ENCODE results near the gene NOTUM.

DNA sequence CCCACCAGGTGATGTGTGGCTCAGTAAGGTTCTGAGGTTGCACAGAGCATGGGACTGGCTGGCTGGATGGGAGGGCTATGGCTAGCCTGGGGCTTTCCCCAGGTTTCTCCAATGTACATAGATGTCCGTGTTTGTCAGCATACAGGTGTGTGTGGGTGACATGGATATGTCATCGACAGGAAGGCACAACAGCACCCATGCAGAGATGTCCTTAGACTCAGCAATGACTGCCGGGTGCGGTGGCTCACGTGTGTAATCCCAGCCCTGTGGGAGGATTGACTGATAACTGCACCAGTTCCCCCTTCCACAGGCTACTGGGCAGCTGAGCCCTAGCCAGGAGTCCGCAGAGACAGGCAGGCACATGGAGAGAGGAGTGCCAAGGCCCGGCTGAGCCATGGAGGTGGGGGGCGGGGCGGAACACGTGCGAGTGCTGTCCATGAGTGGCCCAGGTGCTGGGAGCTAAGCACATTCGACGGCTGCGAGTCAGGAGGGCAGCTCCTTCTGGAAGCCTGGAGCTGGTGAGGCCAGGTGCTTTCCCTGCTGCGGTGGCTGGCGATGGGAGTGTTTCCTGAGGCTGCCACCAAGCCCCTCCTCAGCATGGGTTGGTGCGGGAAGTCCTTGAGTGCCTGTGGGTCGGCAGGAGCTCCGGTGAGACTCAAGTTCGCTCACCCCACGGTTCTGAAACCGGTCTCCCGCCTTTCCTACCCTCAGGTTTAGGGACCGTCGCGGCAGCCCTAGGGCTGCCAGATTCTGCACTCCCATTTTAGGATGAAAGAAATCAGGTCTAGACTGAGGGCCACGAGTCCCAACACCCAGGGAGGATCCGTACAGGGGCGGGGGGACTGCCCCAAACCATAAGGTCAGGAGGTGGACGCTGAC, 15.6 kb upstream of the NOTUM start:
- no peak for TF ChIP-seq CTCF (tag by site-specific recombination; IDR thresholded peaks at IDR 0.05)
- no peak for TF ChIP-seq ZNF624 (tag by site-specific recombination; IDR thresholded peaks at IDR 0.05)
- no peak for TF ChIP-seq ZNF433 (tag by site-specific recombination; IDR thresholded peaks at IDR 0.05; ENCODE audit: low read depth)
- no peak for TF ChIP-seq KLF9 (tag by site-specific recombination; IDR thresholded peaks at IDR 0.05; ENCODE audit: low read depth)
- no peak for TF ChIP-seq REST (tag by site-specific recombination; IDR thresholded peaks at IDR 0.05)
- TF ChIP-seq ZBTB20 (tag by site-specific recombination; IDR thresholded peaks at IDR 0.05) = no peak; the same call in 1 of the 2 replicates
- TF ChIP-seq HOXA7 (CRISPR knock-in tag; IDR thresholded peaks at IDR 0.05; ENCODE audit: borderline replicate concordance) = no peak
- TF ChIP-seq ZNF776 (tag by site-specific recombination; IDR thresholded peaks at IDR 0.05; ENCODE audit: borderline replicate concordance) = no peak
- TF ChIP-seq, protein P1, sequence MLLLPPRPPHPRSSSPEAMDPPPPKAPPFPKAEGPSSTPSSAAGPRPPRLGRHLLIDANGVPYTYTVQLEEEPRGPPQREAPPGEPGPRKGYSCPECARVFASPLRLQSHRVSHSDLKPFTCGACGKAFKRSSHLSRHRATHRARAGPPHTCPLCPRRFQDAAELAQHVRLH (tag by site-specific recombination; IDR thresholded peaks at IDR 0.05) = no peak
- no peak for TF ChIP-seq KLF7 (tag by site-specific recombination; IDR thresholded peaks at IDR 0.05; ENCODE audit: borderline replicate concordance)
- no peak for TF ChIP-seq ZNF48 (tag by site-specific recombination; IDR thresholded peaks at IDR 0.05)
- TF ChIP-seq ZNF121 (tag by site-specific recombination; IDR thresholded peaks at IDR 0.05) = no peak
- TF ChIP-seq, protein P2, sequence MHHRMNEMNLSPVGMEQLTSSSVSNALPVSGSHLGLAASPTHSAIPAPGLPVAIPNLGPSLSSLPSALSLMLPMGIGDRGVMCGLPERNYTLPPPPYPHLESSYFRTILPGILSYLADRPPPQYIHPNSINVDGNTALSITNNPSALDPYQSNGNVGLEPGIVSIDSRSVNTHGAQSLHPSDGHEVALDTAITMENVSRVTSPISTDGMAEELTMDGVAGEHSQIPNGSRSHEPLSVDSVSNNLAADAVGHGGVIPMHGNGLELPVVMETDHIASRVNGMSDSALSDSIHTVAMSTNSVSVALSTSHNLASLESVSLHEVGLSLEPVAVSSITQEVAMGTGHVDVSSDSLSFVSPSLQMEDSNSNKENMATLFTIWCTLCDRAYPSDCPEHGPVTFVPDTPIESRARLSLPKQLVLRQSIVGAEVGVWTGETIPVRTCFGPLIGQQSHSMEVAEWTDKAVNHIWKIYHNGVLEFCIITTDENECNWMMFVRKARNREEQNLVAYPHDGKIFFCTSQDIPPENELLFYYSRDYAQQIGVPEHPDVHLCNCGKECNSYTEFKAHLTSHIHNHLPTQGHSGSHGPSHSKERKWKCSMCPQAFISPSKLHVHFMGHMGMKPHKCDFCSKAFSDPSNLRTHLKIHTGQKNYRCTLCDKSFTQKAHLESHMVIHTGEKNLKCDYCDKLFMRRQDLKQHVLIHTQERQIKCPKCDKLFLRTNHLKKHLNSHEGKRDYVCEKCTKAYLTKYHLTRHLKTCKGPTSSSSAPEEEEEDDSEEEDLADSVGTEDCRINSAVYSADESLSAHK (tag by site-specific recombination; IDR thresholded peaks at IDR 0.05) = no peak

All from HEK293 (cell line).